ENCODE measurements around the gene IKZF4.
"Not testable (repeated sequence)": the region's sequence is repeated elsewhere in the genome, so short reads cannot be mapped to it uniquely, and the experiment has no call there.

The IKZF4 gene

GRCh38 chr12:56040151-56040550, 19.3 kb downstream of the IKZF4 start:
- no peak for DNase-seq (ENCODE audit: low spot score)

GRCh38 chr12:56040963-56041551, 20.2 kb downstream of the IKZF4 start:
- no peak for DNase-seq (ENCODE audit: low spot score)

DNA sequence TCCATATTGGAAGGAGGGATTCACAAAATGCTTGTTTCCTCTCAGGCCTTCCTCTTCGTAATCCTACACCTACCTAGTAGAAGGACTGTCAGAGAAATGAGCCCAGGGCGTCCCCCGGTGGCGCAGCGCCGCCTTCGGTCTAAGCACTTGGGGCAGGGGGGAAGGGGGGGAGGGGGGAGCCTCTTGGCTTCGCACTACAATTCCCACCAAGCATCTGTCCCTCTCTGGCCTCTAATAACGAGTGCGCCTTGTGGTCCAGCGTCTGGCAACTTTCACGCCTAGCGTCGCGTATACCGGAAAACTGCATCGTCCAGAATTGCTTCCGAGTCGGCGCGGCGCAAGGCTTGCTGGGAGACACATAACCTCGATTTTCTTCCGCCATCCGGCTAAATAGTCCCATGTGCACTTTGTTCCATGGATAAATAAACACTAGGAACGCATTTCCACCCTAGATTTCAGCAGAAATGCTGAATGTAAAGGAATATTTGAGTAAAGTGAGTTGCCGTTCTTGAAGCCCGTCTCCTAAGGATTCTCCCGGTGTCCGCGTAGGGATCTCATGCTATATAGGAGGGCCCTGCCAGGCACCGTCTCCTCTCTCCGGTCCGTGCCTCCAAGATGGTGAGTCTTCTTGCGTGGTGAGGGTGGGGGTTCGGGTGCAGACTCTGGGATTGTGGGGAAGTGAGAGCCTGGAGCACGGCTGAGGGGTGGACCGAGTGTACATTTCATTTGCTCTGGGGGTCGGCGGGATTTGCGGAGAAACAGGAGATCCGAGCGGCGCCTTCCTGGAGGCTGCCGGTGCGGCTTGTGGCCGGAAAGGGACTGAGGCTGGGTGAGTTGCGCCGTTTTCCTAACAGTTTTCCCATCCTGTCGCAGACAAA, 20.9 kb downstream of the IKZF4 start, which contains the start of gene RPS26:
TSS of gene RPS26 (plus strand) at position 367 of the 878 bp plus-strand sequence. CDS start at position 616, 249 bp downstream.
- DNase-seq (ENCODE audit: low spot score), result peak; percentile 94

DNA sequence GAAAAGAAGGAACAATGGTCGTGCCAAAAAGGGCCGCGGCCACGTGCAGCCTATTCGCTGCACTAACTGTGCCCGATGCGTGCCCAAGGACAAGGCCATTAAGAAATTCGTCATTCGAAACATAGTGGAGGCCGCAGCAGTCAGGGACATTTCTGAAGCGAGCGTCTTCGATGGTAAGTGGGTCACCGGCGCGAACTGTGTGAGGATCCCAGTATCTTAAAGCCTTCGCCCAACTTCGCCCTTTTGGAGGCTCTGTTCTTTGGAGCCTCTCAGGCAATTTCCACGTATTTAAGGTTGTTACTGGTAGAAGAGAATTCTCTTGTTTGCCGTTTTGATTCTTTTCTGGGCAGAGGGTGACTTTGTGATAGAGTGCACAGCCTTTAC, 21.6 kb downstream of the IKZF4 start:
- not testable (repeated sequence) for DNase-seq (ENCODE audit: low spot score)

- no peak for DNase-seq (ENCODE audit: low spot score)
These were observed 22.0 kb downstream of the IKZF4 start for GRCh38 chr12:56042843-56043242.

DNA sequence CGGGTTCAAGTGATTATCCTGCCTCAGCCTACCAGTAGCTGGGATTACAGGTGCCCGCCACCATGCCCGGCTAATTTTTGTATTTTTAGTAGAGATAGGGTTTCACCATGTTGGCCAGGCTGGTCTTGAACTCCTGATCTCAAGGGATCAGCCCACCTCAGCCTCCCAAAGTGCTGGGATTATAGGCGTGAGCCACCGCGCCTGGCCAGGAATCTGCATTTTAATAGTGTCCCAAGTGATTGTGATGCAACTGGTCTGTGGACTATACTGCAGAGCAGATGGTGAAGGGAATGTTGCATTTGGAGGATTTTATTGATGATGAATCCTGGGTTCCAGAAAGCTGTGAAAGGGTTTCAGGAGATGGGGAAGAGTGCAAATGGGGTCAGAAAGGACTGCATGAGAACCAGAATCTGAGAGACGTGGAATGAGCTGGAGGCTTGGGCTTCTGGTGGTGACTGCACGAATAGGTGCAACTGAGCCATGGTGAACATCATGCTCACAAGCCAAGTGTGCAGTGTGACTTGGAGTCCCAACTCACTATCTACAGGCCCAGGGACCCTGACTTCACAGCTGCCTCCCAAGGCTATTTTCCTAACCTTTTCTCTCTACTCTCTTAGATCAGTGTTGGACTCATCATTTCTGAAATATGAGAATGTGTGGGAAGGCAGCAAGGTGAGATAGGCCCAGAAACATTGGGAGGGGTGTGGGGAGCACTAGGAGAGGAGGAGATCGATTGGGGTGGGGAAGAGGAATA, 25.4 kb downstream of the IKZF4 start:
- DNase-seq (ENCODE audit: low spot score), result no peak

GRCh38 chr12:56053407-56053893, 32.6 kb downstream of the IKZF4 start:
- DNase-seq (ENCODE audit: low spot score), result no peak

- not testable (repeated sequence) for DNase-seq (ENCODE audit: low spot score)
These were observed 39.1 kb downstream of the IKZF4 start for GRCh38 chr12:56059964-56060363.

DNA sequence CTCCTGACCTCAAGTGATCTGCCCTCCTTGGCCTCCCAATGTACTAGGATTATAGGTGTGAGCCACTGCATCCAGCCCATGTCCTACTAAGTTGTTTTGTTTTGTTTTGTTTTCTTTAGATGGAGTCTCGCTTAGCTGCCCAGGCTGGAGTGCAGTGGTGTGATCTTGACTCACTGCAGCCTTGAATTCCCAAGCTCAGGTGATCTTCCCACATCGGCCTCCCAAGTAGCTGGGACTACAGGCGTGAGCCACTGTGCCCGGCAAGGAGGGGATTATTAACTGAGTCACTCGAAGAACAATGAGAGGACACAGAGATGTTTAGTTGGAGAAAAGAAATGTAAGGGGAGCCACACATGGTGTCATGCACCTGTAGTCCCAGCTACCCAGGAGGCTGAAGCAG, 41.1 kb downstream of the IKZF4 start:
- no peak for DNase-seq (ENCODE audit: low spot score)

GRCh38 chr12:56062996-56063395, 42.2 kb downstream of the IKZF4 start:
- DNase-seq (ENCODE audit: low spot score), result no peak

- no peak for DNase-seq (ENCODE audit: low spot score)
These were observed 50.8 kb downstream of the IKZF4 start for GRCh38 chr12:56071648-56072047.

DNA sequence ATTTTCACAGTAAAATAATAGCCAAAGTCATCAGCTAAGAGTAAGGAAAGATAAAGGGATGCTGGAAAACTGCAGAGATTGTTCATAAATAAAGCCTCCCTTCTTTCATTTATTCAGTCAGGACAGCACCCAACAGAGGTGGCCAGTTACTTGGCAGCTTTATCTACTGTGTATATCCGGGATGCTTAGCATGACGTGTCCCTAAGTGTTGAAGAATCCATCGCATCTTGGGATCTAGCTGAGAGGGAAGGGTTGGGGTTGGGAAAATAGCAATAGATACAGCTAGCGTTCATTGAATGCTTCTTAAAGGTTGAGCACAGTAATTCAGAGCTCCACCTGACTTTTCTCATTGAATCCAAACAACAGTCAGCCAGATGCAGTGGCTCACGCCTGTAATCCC, 53.6 kb downstream of the IKZF4 start:
- DNase-seq (ENCODE audit: low spot score), result no peak

- not testable (repeated sequence) for DNase-seq (ENCODE audit: low spot score)
These were observed 57.1 kb downstream of the IKZF4 start for GRCh38 chr12:56077966-56078365.

GRCh38 chr12:56078427-56078826, 57.6 kb downstream of the IKZF4 start:
- DNase-seq (ENCODE audit: low spot score), result no peak

- DNase-seq (ENCODE audit: low spot score), result peak; percentile 89
These were observed 58.3 kb downstream of the IKZF4 start for GRCh38 chr12:56078931-56079722.

- DNase-seq (ENCODE audit: low spot score), result peak; percentile 91
These were observed 59.1 kb downstream of the IKZF4 start, which contains the start of gene ERBB3 for GRCh38 chr12:56079723-56080555. TSS of gene ERBB3 (plus strand) at chr12:56080165. CDS start at chr12:56080301, 136 bp downstream.

DNA sequence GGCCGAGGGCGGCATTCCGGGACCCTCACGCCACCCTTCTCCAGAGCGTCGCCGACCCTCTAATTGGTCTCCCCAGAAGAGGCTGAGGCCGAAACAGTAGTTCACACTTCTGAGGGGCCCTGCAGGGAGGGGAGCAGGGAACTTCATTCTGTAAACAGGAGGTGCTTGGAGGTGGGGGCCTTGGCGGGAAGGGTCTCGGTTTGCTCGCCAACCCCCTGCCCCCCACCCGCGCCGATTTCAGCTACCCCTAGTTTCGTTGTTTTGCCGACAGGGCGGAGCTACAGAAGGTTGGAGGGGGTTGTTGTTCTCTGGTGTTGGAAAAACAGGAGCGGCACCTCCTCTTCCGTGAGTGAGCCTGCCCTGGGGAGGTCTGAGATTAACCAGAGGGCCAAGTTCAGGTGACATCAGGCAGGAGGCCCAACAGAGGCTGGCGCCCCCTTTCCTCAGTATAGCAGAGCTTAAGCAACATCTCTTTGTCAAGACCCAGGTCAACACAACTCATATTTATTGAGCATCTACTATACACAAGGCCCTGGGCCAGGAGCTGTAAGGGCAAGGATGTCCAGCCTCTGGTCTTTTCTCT, 59.8 kb downstream of the IKZF4 start:
- DNase-seq (ENCODE audit: low spot score), result no peak

- DNase-seq (ENCODE audit: low spot score), result no peak
These were observed 60.8 kb downstream of the IKZF4 start for GRCh38 chr12:56081393-56082347.

GRCh38 chr12:56082382-56082781, 61.5 kb downstream of the IKZF4 start:
- no peak for DNase-seq (ENCODE audit: low spot score)
